B cell (primary cell): ENCODE results near the gene MAGEC1. TPM values are rescaled to one million over a fixed set of nuclear protein-coding genes. Genes with fewer than 3 reads are reported as not detected.

Experiments
- ATAC-seq: fragments of 200-7000 bp; cut with Tn5 transposase; one replicate; pipeline ENCODE4 v1.10.0; 2021; ENCODE audit warnings: low read depth, mild to moderate bottlenecking, moderate number of reproducible peaks, moderate library complexity
- CTCF ChIA-PET: fragments of 350-600 bp; sonication (Branson Sonifier 250); formaldehyde crosslinking; loops from one replicate; lab custom pipeline; 2021; ENCODE audit warnings: antibody characterized with exemption, inconsistent platforms; lab: Charles Lee
- POLR2A ChIA-PET: fragments of 350-600 bp; sonication (Branson Sonifier 250); formaldehyde crosslinking; loops from one replicate; lab custom pipeline; 2021; ENCODE audit warnings: antibody characterized with exemption; lab: Charles Lee
- DNase-seq: peaks from one replicate; pipeline ENCODE4 v3.0.0; 2013
- H2AFZ ChIP-seq: 2 replicates; pipeline ENCODE4 v1.6.1; 2012; ENCODE audit warnings: mild to moderate bottlenecking, low read depth, low read length; ENCODE audit not compliant: insufficient read depth, poor library complexity, severe bottlenecking
- H3K27ac ChIP-seq, 2 donors: 1 replicate in 1 of 2; 2 replicates in 1 of 2; pipeline ENCODE4 v1.5.1; 2012 to 2013; ENCODE audit warnings: low read length in 2 of 2, mild to moderate bottlenecking in 2 of 2, moderate library complexity in 1 of 2
- H3K27me3 ChIP-seq, 4 experiments: fragments of 200-600 bp in 1 of 4; sonication (generic) in 1 of 4; replicated peaks in 1 of 4; 1 replicate in 2 of 4; 2 replicates in 2 of 4; pipeline versions ENCODE4 v1.6.1 to v1.7.0; 2013 to 2016; ENCODE audit warnings: low read length in 3 of 4, mild to moderate bottlenecking in 2 of 4, mixed read lengths in 1 of 4, moderate library complexity in 1 of 4; ENCODE audit not compliant: insufficient read depth in 4 of 4, control insufficient read depth in 3 of 4; ENCODE audit errors: control extremely low read depth in 1 of 4
- H3K36me3 ChIP-seq, 2 experiments: replicated peaks in 1 of 2; 1 replicate in 1 of 2; 2 replicates in 1 of 2; pipeline versions ENCODE4 v1.6.1 to v1.7.1; 2013; ENCODE audit warnings: low read length in 1 of 2; ENCODE audit not compliant: insufficient read depth in 2 of 2, control insufficient read depth in 1 of 2; ENCODE audit errors: control extremely low read depth in 1 of 2, extremely low read depth in 1 of 2
- H3K4me1 ChIP-seq, 2 donors: fragments of 200-600 bp in 1 of 2; sonication (generic) in 1 of 2; 1 replicate in 1 of 2; 2 replicates in 1 of 2; pipeline versions ENCODE4 v1.5.1 to v1.6.1; 2013 to 2017; ENCODE audit warnings: low read length in 2 of 2; ENCODE audit not compliant: control insufficient read depth in 2 of 2, insufficient read depth in 2 of 2
- H3K4me2 ChIP-seq: replicated peaks from 2 replicates; pipeline ENCODE3; 2012; ENCODE audit warnings: mild to moderate bottlenecking, low read depth, low read length; ENCODE audit not compliant: poor library complexity, severe bottlenecking
- H3K4me3 ChIP-seq, 5 experiments: fragments of 200-600 bp in 1 of 5; sonication (generic) in 1 of 5; 1 replicate in 3 of 5; 2 replicates in 2 of 5; pipeline versions ENCODE4 v1.5.1 to v1.7.0; 2011 to 2016; ENCODE audit warnings: low read length in 4 of 5, mild to moderate bottlenecking in 4 of 5, low read depth in 2 of 5, control low read depth in 1 of 5, moderate library complexity in 1 of 5; ENCODE audit not compliant: insufficient read depth in 1 of 5; ENCODE audit errors: control extremely low read depth in 1 of 5, extremely low read depth in 1 of 5
- H3K79me2 ChIP-seq: fragments of 200-600 bp; sonication (generic); one replicate; pipeline ENCODE4 v1.6.0; 2016; ENCODE audit warnings: low read length; ENCODE audit not compliant: control insufficient read depth, insufficient read depth
- H3K9ac ChIP-seq: fragments of 200-600 bp; sonication (generic); 2 replicates; pipeline ENCODE4 v1.6.1; 2017; ENCODE audit warnings: mild to moderate bottlenecking, low read length, moderate library complexity
- H3K9me3 ChIP-seq, 3 donors: one replicate each; pipeline versions ENCODE4 v1.6.1 to v1.7.1; 2013; ENCODE audit warnings: low read length in 2 of 3; ENCODE audit not compliant: control insufficient read depth in 2 of 3, insufficient read depth in 1 of 3; ENCODE audit errors: control extremely low read depth in 1 of 3
- H4K20me1 ChIP-seq: 2 replicates; pipeline ENCODE4 v1.6.0; 2012; ENCODE audit warnings: mild to moderate bottlenecking, low read length; ENCODE audit not compliant: insufficient read depth, control insufficient read depth, poor library complexity, severe bottlenecking
- H3K27ac Mint-ChIP-seq: one replicate; pipeline ENCODE4 v1.8.0; 2021; ENCODE audit warnings: mixed read lengths
- H3K27me3 Mint-ChIP-seq: one replicate; pipeline ENCODE4 v1.8.0; 2021; ENCODE audit warnings: mixed read lengths
- H3K4me1 Mint-ChIP-seq: one replicate; pipeline ENCODE4 v1.8.0; 2021; ENCODE audit warnings: mixed read lengths
- H3K4me3 Mint-ChIP-seq: one replicate; pipeline ENCODE4 v1.8.0; 2021; ENCODE audit warnings: mixed read lengths
- H3K9me3 Mint-ChIP-seq: one replicate; pipeline ENCODE4 v1.8.0; 2022; ENCODE audit warnings: mixed read lengths; ENCODE audit not compliant: insufficient read depth
- EZH2 ChIP-seq: IDR thresholded peaks from 2 replicates; pipeline ENCODE4 v1.6.1; 2012; ENCODE audit warnings: borderline replicate concordance, low read depth, mild to moderate bottlenecking, moderate library complexity, low read length; ENCODE audit not compliant: insufficient read depth, poor library complexity, severe bottlenecking
- WGBS: methylation state at CpG from one replicate; pipeline ENCODE4 v1.1.5; 2013; ENCODE audit warnings: missing lambda C conversion rate; ENCODE audit not compliant: insufficient coverage; 5-methylcytosine and 5-hydroxymethylcytosine counted together
- intact Hi-C: fragments of 100-400 bp; cut with micrococcal nuclease; formaldehyde crosslinking; loops from one replicate; pipeline ENCODE4 v1.10.0; 2022
- polyA plus RNA-seq: library from polyadenylated mRNA; depleted of rRNA; stranded (reverse); fragments of >200 nt; gene quantifications from 2 replicates; pipeline ENCODE4 v1.2.3, GENCODE V29; 2012
- total RNA-seq, 2 donors: library from RNA; stranded (reverse); fragments of 120-200 nt in 1 of 2; gene quantifications; 1 replicate in 1 of 2; 2 replicates in 1 of 2; pipeline versions ENCODE4 v1.2.3 to v1.2.4, GENCODE V29; 2013 to 2022
- TF ChIP-seq, protein P1 (sequence below): fragments of 200-600 bp; IDR thresholded peaks from one replicate; pipeline ENCODE4 v1.8.0; 2022; ENCODE audit warnings: antibody characterized with exemption, mild to moderate bottlenecking

The MAGEC1 gene
- total and polyA plus RNA-seq, 2 donors (not counting 1 experiment from before 2014, with no cell fraction given) = not detected

DNA sequence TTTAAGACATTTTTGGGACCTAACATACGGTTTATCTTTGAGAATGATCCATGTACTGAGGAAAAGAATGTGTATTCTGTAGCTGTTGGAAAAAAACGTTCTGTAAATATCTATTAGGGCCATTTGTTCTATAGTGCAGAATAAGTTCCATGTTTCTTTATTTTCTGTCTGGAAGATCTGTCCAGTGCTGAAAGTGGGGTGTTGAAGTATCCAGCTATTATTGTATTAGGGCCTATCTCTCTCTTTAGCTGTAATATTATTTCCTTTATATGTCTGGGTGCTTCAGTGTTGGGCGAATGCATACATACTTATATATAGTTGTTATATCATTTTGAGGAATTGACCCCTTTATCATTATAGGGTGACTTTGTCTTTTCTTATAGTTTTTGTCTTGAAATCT, 24.7 kb downstream of the MAGEC1 start:
- Mint-ChIP-seq H3K27me3 (no peaks in the 10 kb centered on the region), H3K27ac (no peak overlapping the region), H3K4me3 (no peak overlapping the region), H3K4me1 (no peaks in the 10 kb centered on the region), H3K9me3 (no peaks in the 10 kb centered on the region)
- 83% methylated on average over 1 of the region's 3 CpGs for WGBS
- H4K20me1 ChIP-seq = no peaks in the 10 kb centered on the region
- intact Hi-C loops = no loop called here
- no peaks in the 10 kb centered on the region for H3K4me1 ChIP-seq
- CTCF ChIA-PET = no interaction called here
- DNase-seq (no peak), ATAC-seq (no peak)
- H3K27ac ChIP-seq = no peak overlapping the region
- no peak overlapping the region for H3K4me3 ChIP-seq
- H3K79me2 ChIP-seq = no peaks in the 10 kb centered on the region
- no peak for TF ChIP-seq EZH2
- TF ChIP-seq, protein P1, sequence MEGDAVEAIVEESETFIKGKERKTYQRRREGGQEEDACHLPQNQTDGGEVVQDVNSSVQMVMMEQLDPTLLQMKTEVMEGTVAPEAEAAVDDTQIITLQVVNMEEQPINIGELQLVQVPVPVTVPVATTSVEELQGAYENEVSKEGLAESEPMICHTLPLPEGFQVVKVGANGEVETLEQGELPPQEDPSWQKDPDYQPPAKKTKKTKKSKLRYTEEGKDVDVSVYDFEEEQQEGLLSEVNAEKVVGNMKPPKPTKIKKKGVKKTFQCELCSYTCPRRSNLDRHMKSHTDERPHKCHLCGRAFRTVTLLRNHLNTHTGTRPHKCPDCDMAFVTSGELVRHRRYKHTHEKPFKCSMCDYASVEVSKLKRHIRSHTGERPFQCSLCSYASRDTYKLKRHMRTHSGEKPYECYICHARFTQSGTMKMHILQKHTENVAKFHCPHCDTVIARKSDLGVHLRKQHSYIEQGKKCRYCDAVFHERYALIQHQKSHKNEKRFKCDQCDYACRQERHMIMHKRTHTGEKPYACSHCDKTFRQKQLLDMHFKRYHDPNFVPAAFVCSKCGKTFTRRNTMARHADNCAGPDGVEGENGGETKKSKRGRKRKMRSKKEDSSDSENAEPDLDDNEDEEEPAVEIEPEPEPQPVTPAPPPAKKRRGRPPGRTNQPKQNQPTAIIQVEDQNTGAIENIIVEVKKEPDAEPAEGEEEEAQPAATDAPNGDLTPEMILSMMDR = no peak
- H3K36me3 ChIP-seq = no peaks in the 10 kb centered on the region
- no peak overlapping the region for H2AFZ ChIP-seq
- H3K4me2 ChIP-seq = no peak overlapping the region
- no peaks in the 10 kb centered on the region for H3K9me3 ChIP-seq
- no peak overlapping the region for H3K9ac ChIP-seq
- POLR2A ChIA-PET = no interaction called here
- H3K27me3 ChIP-seq = no peaks in the 10 kb centered on the region

GRCh38 chrX:141934059-141934641, 30.5 kb downstream of the MAGEC1 start:
- ChIA-PET POLR2A (no interaction called here), CTCF (no interaction called here)
- Mint-ChIP-seq H3K27ac (no peak overlapping the region), H3K4me3 (no peak overlapping the region), H3K9me3 (no peaks in the 10 kb centered on the region), H3K4me1 (no peaks in the 10 kb centered on the region), H3K27me3 (no peaks in the 10 kb centered on the region)
- Histone ChIP-seq H3K79me2 (no peaks in the 10 kb centered on the region), H2AFZ (no peak overlapping the region), H3K9me3 (no peaks in the 10 kb centered on the region), H3K9ac (no peak overlapping the region), H3K36me3 (no peaks in the 10 kb centered on the region), H3K4me2 (no peak overlapping the region), H4K20me1 (no peaks in the 10 kb centered on the region), H3K4me3 (no peak overlapping the region), H3K4me1 (no peaks in the 10 kb centered on the region), H3K27ac (no peak overlapping the region), H3K27me3 (no peaks in the 10 kb centered on the region)
- no peak for ATAC-seq
- no peak for DNase-seq
- no CpG with 5 or more reads among the region's 2 CpGs for WGBS
- intact Hi-C loops = no loop called here
- no peak for TF ChIP-seq EZH2
- TF ChIP-seq, protein P1 = no peak
